Mononuclear cell (primary cell): ENCODE results near the gene ARMC5. TPM values are rescaled to one million over a fixed set of nuclear protein-coding genes. Genes with fewer than 3 reads are reported as not detected.

Source experiments
- H3K27me3 ChIP-seq: 2 replicates; pipeline ENCODE4 v1.6.0; 2011; ENCODE audit warnings: low read length, control low read depth; ENCODE audit not compliant: insufficient read depth
- H3K4me1 ChIP-seq: 2 replicates; pipeline ENCODE4 v1.5.1; 2011; ENCODE audit warnings: mild to moderate bottlenecking, low read length, control low read depth; ENCODE audit not compliant: insufficient read depth
- H3K4me3 ChIP-seq: 2 replicates; pipeline ENCODE4 v1.5.1; 2011; ENCODE audit warnings: mild to moderate bottlenecking, low read length, moderate library complexity
- H3K9me3 ChIP-seq: 2 replicates; pipeline ENCODE4 v1.5.1; 2011; ENCODE audit warnings: low read depth, mild to moderate bottlenecking, control low read depth, low read length
- total RNA-seq: library from RNA; depleted of rRNA; stranded (reverse); fragments of >200 nt; gene quantifications from one replicate; pipeline ENCODE4 v1.2.3, GENCODE V29; 2012

The ARMC5 gene
- total RNA-seq, 1 donor = 9.2 TPM

GRCh38 chr16:31464781-31465260 is 5.5 kb downstream of the ARMC5 start:
- Histone ChIP-seq H3K4me1 (peaks cover 16% of the 10 kb centered on the region), H3K9me3 (no peaks in the 10 kb centered on the region), H3K27me3 (no peaks in the 10 kb centered on the region), H3K4me3 (no peak overlapping the region)

GRCh38 chr16:31465788-31466370 is 6.6 kb downstream of the ARMC5 start:
- Histone ChIP-seq H3K4me3 (no peak overlapping the region), H3K27me3 (no peaks in the 10 kb centered on the region), H3K4me1 (peaks cover 7% of the 10 kb centered on the region), H3K9me3 (no peaks in the 10 kb centered on the region)

- H3K4me3 ChIP-seq = no peak overlapping the region
Observed at GRCh38 chr16:31466381-31466841, 7.1 kb downstream of the ARMC5 start.

GRCh38 chr16:31467151-31467773 is 8.0 kb downstream of the ARMC5 start:
- Histone ChIP-seq H3K27me3 (peaks cover 6% of the 10 kb centered on the region), H3K4me1 (peaks cover 15% of the 10 kb centered on the region), H3K4me3 (no peak overlapping the region), H3K9me3 (no peaks in the 10 kb centered on the region)

More at GRCh38 chr16:31466381-31466841, 7.1 kb downstream of the ARMC5 start:
- Histone ChIP-seq H3K27me3 (peaks cover under 1% of the 10 kb centered on the region), H3K9me3 (no peaks in the 10 kb centered on the region), H3K4me1 (peaks cover 8% of the 10 kb centered on the region)

- peaks cover 10% of the 10 kb centered on the region for H3K27me3 ChIP-seq
- H3K4me3 ChIP-seq = no peak overlapping the region
- peaks cover 20% of the 10 kb centered on the region for H3K4me1 ChIP-seq
- H3K9me3 ChIP-seq = no peaks in the 10 kb centered on the region
Observed at GRCh38 chr16:31467858-31468257, 8.6 kb downstream of the ARMC5 start.

GRCh38 chr16:31470615-31471014 is 11.3 kb downstream of the ARMC5 start:
- Histone ChIP-seq H3K9me3 (no peaks in the 10 kb centered on the region), H3K27me3 (peaks cover 10% of the 10 kb centered on the region), H3K4me3 (no peak overlapping the region), H3K4me1 (peaks cover 20% of the 10 kb centered on the region)

- Histone ChIP-seq H3K4me3 (no peak overlapping the region), H3K9me3 (no peaks in the 10 kb centered on the region), H3K27me3 (peaks cover 10% of the 10 kb centered on the region), H3K4me1 (peaks cover 26% of the 10 kb centered on the region)
Observed at GRCh38 chr16:31471241-31471874, 12.1 kb downstream of the ARMC5 start.

- Histone ChIP-seq H3K9me3 (no peaks in the 10 kb centered on the region), H3K4me3 (no peak within 1 kb of the TSS), H3K27me3 (peaks cover 10% of the 10 kb centered on the region), H3K4me1 (peaks cover 29% of the 10 kb centered on the region)
Observed at GRCh38 chr16:31471875-31472708, 12.8 kb downstream of the ARMC5 start, which contains the start of gene TGFB1I1. TGFB1I1 (plus strand) TSS chr16:31472152; CDS start chr16:31472189, 37 bp downstream.

- H3K9me3 ChIP-seq = no peaks in the 10 kb centered on the region
- no peak overlapping the region for H3K4me3 ChIP-seq
- peaks cover 10% of the 10 kb centered on the region for H3K27me3 ChIP-seq
- peaks cover 30% of the 10 kb centered on the region for H3K4me1 ChIP-seq
Observed at GRCh38 chr16:31472709-31473203, 13.5 kb downstream of the ARMC5 start.

- Histone ChIP-seq H3K9me3 (no peaks in the 10 kb centered on the region), H3K4me3 (no peak overlapping the region), H3K4me1 (peaks cover 31% of the 10 kb centered on the region), H3K27me3 (peaks cover 10% of the 10 kb centered on the region)
Observed at GRCh38 chr16:31473264-31473984, 14.1 kb downstream of the ARMC5 start.

- Histone ChIP-seq H3K4me3 (no peak overlapping the region), H3K27me3 (peaks cover 10% of the 10 kb centered on the region), H3K9me3 (no peaks in the 10 kb centered on the region), H3K4me1 (peaks cover 31% of the 10 kb centered on the region)
Observed at GRCh38 chr16:31474173-31474714, 14.9 kb downstream of the ARMC5 start.

- Histone ChIP-seq H3K27me3 (peaks cover 10% of the 10 kb centered on the region), H3K9me3 (no peaks in the 10 kb centered on the region), H3K4me1 (peaks cover 31% of the 10 kb centered on the region), H3K4me3 (no peak overlapping the region)
Observed at GRCh38 chr16:31474773-31475738, 15.8 kb downstream of the ARMC5 start.

- peaks cover 31% of the 10 kb centered on the region for H3K4me1 ChIP-seq
- H3K9me3 ChIP-seq = no peaks in the 10 kb centered on the region
- peaks cover 10% of the 10 kb centered on the region for H3K27me3 ChIP-seq
- H3K4me3 ChIP-seq = no peak overlapping the region
Observed at GRCh38 chr16:31475946-31476302, 16.6 kb downstream of the ARMC5 start.
